Measurements from ENCODE around the gene LGALS3BP.

DNA sequence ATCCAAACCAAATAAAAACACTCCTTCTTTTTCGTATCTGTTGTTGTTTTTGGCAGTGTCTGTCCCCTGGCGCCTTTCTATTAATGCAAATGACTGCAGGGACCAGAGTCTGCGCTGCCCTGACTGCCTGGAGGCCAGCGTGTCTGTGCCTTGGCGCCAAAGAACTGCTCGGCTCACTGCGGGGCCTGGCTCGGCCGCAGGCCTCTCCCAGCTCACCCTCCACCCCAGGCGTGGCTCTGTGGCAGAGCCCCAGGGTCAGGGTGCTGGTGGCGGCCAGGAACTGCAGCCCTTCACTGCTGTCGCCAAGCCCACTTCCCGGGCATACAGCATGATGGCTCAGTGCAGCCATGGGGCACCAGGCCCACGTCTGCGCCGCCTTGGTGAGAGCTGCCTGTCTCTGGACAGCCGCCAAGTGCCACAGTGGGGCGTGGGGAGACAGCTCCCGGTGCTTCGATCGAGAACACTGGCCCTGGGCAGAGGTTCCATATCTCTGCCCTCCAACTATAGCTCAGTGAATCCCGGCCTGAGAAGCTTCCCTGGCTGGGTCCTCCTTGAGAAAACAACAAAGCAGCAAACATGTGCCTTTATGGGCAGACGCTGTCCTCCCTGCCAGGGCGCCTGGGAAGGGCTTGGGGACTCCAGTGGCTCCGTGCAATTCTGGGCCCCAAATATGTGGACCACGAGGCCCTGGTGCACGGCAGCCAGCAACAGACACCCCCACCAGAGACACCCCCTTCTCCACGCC is 18.8 kb upstream of the LGALS3BP start:
- TF ChIP-seq POLR2A (IDR thresholded peaks at IDR 0.05), result no peak
- TF ChIP-seq, protein P1, sequence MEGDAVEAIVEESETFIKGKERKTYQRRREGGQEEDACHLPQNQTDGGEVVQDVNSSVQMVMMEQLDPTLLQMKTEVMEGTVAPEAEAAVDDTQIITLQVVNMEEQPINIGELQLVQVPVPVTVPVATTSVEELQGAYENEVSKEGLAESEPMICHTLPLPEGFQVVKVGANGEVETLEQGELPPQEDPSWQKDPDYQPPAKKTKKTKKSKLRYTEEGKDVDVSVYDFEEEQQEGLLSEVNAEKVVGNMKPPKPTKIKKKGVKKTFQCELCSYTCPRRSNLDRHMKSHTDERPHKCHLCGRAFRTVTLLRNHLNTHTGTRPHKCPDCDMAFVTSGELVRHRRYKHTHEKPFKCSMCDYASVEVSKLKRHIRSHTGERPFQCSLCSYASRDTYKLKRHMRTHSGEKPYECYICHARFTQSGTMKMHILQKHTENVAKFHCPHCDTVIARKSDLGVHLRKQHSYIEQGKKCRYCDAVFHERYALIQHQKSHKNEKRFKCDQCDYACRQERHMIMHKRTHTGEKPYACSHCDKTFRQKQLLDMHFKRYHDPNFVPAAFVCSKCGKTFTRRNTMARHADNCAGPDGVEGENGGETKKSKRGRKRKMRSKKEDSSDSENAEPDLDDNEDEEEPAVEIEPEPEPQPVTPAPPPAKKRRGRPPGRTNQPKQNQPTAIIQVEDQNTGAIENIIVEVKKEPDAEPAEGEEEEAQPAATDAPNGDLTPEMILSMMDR (IDR thresholded peaks at IDR 0.05), result no peak
- TF ChIP-seq POLR2AphosphoS5 (IDR thresholded peaks at IDR 0.05; ENCODE audit: insufficient read depth in 1 of 2, low read depth in 1 of 2), result no peak
